ENCODE data around the gene SMC3.

SMC3 gene

DNA sequence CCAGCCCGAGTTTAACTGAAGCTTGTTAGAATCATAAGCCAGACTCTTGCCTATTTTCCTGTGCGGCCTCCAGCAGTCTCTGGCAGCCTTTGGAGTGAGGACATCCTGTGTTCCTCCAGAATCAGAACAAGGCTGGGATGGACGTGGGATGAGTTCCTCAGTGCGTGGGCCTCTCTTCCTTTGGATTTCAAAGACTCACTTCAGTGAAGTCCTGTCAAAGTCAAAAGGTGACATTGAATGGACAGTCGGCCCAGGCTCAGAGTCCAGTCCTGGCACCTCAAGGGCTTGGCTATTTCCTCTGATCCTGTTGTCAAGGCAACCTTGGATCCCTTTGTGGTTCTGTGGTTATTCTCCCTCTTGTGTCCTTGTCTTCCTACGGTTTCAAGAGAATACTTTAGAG, 21.4 kb upstream of the SMC3 start:
- no peak for DNase-seq

DNA sequence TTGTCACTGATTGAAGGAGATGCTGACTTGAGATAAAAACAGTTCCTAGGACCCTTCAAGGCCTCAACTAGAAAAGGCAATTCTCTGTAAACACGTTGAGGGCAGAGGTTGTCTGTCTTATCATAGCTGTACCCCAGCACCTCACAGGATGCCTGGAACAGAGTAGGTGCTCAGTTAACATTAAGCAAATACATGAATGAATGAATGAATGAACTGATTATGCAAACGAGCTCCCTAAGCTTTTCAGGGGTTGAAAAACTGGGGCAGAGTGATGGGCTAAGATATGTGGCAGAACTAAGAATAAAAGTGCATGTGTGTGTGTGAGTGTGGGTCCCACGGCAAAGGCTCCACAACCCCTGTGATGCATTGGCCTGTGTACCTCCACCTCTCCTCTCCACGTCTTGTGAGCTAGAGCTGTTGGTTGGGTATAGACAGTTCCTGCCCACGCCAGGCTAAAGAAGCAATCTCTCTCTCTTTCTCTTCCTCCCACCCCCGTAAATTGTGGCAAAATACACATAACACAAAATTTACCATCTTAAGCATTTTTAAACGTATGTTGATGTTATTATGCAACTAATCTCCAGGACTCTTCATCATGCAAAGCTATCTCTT, 20.9 kb upstream of the SMC3 start:
- DNase-seq, result no peak

DNA sequence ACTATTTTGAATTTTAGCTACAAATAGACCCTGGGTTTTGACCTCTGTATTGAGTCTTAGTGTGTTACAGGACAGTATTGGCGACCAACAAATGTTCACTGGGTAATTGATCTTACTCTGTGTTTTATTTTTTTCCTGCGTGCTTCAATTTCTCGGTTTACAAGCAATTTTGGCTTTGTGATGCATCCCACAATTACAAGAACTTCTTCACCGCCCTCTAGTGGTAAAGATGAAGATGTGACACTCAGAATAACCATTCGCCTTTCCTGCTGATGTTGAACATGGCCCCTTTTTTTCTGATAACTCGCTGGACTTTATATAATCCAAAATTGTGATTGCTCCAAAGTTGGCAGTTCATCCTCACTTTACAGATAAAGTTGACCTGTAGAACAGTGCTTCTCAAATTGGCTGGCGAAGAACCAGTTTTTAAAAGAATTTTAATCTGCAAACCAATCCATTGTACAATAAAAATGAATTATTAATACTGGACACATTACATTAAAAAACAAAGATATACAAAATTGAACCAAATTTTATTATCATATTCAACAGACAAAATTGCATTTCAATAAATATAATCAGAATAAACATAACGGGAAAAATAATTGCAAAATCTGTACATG, 20.2 kb upstream of the SMC3 start:
- DNase-seq, result no peak

DNA sequence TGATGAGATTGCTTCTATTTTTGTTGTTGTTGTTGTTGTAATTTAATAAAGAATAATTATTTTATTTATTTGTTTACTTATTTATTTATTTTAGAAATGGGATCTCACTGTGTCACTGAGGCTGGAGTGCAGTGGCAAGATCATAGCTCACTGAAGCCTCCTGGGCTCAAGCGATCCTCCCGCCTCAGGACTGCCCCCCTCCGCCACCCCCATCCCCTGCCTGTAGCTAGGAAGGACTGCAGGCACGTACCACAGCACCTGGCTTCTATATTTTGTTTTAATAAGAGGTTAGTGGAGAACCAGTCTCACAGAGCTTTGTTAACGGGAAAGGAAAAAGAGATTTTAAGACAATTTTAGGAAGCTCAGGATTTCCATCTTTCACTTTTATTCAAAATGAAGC, 19.5 kb upstream of the SMC3 start:
- no peak for DNase-seq

DNA sequence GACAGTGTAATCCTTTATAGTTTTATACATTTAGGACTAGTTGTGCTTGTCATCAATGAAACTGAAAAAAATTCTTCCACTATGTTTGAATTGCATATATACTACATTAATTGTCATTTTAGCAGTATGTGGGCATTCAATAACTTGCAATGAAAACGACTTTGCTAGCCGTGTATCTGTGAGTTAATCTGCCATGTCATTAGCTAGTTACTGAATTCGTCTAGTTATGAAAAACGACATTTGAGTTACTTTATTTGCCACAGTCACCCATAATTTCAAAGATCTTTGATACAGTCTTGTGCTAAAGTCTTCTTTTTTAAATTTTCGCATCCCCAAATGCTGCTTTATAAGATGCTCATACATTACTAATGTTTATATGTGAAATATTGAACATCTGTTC, 18.3 kb upstream of the SMC3 start:
- no peak for DNase-seq

DNA sequence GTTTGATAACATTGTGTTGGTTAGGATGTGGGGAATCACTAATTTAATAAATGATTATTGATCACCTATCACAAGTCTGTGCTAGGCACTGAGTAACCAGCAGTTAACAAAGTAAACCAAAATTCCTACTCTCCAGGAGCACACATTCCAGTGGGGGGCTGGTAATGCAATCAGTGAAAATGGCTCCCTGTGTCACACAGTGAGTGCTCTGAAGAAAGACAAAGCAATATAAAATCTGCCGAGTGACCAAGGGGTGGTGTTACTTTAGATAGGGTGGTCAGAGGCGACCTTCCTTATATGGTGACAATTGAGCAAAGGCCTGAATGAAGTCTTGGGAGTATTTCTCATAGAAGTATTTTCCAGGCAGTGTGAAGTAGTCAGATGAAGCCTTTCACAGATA, 13.6 kb upstream of the SMC3 start:
- DNase-seq, result no peak

DNA sequence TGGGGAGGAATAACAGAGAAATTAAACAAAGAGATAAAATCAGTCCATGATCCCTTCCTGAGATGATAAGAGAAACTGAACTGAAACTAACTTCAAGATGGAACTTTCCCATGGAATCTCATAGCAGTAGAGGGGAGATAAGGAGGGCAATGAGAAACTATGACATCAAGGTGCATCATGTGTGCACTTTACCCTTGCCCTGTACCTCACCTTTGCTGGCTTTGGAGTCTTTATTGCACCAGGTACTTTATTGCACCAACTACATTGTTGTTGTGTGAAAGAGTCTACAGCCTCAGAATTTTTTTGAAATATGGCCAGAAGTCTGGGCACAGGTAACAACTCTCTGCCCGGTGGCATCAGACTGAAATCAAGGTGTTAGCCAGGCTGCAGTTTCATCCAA, 11.2 kb upstream of the SMC3 start:
- DNase-seq, result no peak

DNA sequence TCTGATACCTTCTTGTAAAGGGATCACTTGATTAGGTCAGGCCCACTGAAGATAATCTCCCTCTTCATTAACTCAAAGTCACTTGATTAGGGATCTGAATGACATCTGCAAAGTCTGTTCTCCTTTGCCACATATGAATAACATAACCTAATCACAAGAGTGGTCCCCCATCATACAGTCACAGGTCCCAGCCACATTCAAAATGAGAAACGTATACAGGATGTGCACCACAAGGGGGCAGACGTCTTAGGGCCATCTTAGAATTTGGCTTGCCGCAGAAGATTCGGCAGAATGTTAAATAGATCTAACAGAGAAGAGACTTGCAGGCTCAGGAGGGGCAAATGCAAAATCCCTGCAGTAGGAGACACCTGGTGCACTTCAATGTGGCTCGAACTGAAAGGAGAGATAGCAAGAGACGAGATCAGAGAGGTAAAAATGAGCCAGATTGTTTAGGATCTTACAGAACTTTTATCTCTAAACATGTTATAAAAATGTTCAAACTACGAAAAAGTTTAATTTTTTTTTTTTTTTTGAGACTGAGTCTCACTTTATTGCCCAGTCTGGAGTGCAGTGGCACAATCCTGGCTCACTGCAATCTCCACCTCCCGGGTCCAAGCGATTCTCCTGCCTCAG, 10.4 kb upstream of the SMC3 start:
- DNase-seq, result peak; percentile 51

DNA sequence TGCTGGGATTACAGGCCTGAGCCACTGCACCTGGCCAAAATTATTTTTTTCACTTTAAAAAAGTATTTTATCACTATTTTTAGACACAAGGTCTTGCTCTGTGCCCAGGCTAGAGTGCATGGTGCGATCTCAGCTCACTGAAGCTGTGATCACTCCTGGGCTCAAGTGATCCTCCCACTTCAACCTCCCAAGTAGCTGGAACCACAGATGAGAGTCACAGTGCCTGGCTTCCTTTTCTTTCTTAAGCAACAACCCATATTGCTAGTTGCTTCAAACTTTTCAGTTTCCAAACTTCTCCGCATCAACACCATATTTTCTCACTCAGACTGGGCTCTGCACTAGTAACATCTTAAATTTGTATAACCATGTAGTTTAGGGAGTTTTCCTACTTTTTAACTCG, 9.5 kb upstream of the SMC3 start:
- no peak for DNase-seq

DNA sequence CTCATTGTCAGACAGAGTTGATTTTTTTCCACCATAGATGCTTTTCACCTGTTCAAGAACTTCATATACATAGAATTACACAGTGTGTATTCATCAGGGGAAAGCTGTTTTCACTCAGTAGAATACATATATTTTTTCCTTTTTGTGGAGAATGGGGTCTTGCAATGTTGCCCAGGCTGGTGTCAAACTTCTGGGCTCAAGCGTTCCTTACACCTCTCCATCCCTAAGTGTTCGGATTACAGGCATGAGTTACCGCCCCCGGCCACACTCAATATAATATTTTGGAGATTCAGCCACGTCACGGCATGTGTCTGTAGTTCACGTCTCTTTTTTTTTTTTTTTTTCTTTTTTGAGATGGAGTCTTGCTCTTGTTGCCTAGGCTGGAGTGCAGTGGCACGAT, 7.5 kb upstream of the SMC3 start:
- DNase-seq, result no peak

DNA sequence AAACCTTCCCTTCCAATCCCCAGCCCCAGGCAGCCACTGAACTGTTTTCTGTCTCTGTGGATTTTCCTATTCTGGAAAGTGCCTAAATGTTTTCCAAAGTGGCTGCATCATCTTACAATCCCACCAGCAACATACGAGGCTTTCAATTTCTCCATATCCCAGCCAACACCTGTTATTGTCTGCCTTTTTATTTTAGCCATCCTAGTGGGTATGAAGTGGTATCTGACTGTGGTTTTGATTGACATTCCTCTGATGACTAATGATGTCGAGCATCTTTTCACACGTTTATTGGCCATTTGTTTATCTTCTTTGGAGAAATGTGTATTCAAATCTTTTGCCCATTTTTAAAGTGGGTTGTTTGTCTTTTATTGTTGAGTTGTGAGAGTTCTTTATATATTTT, 6.2 kb upstream of the SMC3 start:
- DNase-seq, result no peak

DNA sequence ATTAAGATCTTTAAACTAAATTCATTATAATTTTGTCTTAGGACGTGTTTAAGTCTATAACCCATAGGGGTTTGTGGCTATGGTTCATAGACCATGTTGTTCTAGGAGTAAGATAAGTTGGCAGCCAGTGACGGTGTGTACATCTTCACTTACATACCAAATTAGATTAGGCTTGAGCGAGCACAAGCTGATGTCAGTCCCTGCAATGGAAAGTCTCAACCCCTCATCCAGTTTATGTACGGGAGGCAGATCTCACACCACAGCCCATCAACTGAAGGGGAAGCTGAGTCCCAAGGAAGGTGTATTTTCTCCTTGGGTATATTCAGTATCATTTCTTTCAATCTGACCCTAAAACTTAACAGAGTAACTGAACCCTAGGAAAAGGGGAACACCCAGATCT, 5.1 kb upstream of the SMC3 start:
- DNase-seq, result no peak

DNA sequence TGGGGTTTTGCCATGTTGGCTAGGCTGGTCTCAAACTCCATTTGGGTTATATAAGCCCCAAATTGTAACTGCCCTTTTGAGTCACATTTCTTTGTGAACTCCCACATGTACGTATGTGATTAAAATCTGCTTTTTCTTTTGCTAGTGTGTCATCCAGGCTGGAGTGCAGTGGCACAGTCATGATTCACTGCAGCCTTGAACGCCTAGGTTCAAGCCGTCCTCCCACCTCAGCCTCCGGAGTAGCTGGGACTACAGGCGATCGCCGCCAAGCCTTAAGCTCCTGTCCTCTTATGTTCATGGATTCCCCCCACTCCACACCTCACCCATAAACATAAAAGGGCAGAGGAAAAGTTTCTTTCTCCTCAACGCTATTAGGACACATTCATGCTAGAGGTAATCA, 4.4 kb upstream of the SMC3 start:
- DNase-seq, result no peak

DNA sequence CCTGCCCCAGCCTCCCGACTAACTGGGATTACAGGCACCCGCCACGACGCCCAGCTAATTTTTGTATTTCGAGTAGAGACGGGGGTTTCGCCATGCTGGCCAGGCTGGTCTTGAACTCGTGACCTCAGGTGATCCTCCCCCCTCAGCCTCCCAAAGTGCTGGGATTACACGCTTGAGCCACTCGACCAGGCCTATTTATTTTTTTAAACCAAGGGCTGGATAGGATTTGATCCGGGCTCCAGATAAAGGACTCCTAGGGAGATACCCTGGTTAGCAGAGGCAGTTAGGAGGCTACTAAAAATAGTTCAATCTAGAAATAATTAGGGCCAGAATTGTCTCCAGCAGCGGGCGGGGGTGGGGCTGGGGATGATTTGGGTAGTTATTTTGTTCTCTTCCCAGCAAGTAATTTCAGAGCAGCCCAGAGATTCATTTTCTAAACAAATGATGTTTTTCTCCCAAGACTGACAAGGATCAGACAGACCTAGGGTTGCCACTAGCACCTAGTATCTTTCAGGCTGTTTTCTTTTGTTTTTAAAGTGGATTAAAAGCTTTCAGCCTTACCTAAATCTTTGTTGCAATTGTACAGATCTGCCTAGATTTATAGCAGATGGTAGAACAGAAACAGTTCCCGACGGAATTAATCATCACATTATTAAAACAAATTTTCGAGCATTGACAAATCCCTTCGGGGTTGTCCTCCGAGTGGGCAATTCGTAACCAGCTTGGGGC, 859 bp upstream of the SMC3 start:
- DNase-seq, result no peak

DNA sequence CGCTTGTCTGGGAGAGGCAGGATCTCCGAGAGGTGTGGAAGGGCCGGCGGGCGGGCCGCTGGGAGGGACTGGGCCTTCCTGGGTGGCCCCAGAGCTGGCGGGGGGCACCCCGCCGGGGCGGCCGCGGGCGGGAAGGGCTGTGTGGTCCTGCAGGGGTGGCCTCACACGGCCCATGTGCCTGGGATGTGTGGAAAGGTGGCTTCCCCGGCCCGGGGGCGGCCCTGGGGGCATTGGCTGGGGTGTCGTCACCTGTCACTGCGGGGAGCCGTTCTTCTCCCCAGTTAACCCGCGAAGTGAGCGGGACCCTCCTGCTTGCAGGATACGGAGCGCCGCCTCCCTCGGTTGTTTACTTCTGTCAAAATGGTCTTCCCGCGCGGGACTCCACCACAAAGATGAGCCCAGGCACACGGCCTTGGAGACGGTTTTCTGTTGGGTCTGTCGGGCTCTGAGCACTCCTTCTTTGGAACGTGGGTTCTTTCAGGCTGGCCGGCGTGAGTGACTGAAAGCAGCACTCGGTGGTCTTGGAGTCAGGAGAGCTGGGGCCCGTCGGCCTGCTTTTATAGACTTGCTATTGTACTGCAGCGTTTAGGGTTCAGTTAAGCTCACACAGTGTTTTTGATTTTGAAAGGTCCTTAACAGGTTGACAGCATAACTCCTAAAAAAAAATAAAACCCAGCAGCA, 700 bp downstream of the SMC3 start:
- DNase-seq, result peak; percentile 42

DNA sequence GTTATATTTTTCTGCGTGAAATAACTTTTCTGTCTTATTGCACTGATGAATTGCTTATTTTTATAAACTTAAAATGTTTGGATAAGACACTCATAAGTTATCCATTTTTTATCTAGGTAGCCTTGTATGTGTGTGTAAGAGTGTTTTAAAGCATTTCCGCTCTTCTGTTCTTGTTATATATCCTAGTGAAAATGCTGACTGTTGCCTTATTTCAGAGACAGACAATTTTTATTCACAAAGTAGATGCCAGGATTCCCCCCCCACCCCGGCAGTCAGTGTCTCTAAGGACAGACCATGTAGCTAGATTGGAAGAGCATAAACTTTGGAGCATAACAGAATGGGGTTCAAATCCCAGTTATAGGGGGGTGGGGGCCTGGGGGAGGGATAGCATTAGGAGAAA, 1.6 kb downstream of the SMC3 start:
- no peak for DNase-seq

DNA sequence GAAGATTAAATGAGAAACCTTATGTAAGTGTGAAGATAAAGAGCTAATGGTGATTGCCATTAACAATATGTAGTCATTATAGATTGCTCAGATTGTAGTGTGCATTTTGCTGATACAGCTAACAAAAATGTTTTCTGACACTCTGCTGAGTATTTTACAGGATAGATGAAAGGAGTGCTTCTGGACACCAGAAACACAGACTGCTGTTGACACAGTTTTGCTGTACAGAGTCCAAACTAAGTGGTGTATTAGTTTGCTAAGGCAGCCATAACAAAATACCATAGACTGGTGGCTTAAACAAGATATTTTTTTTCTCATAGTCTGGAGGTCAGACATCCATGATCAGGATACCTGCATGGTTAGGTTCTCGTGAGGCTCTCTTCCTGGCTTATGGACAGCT, 2.2 kb downstream of the SMC3 start:
- no peak for DNase-seq

DNA sequence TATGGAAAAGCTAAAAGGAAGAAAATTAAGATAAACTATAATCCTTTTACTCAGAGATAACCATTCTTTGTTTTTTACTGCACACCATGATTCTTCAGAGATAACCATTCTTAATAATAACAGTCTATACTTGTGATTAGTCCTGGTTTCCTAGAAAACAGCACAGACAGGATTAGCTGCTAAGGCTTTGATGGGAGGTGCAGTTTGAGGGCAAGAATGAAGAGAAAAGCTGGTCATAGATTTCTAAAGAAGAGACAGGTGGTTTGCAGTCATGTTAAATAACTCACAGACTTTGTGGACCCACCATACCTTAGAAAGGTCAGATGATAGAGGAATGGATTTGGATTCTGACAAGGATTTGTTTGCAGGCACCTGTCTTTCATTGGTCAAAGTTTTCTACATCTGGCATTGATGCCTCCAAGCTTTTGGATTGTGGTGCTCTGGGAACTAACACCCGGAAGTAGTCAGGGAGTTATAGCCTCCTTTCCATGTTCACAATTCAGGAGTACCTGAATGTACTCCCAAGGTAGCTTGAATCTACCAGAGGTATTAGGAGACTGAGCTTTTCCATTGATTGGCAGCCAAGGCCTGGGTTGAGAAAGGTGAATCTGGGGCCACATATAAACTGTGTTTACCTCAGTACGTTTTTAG, 3.7 kb downstream of the SMC3 start:
- no peak for DNase-seq

DNA sequence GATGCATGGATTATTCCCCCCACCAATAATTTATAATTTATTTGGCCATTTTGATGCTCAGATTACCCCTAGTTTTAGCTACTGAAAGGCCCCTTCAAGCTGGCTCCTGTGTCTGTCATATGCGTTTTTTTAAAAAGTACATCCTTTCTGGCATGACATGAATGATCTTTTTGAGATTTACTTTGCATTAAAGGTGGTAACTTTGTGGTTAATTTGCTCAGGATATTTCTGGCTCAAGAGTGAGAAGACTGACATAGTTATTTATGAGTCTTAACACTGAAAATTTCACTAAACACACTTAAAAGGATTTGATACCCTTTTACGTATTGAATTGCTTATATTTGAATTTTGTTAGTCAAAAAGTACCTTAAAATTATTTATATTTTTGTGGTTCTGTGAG, 5.4 kb downstream of the SMC3 start:
- DNase-seq, result no peak

DNA sequence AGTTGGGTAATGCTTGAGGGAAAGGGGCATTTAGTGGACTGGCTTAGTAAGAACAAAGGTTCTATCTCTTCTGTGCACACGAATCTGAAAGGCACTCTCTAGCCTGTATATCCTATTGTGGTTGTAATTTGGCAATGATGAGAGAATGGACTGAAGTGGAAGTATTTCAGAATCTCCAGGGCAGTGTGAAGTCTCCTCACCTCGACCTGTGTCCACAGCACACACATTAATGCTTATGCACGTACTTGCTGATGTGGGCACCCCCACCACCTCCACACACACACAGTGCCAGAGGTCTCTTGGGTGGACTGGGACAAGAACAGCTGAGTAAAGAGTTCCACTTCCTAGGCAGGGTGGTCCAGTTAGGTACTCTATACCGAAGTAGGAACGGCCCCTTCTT, 6.9 kb downstream of the SMC3 start:
- DNase-seq, result no peak

DNA sequence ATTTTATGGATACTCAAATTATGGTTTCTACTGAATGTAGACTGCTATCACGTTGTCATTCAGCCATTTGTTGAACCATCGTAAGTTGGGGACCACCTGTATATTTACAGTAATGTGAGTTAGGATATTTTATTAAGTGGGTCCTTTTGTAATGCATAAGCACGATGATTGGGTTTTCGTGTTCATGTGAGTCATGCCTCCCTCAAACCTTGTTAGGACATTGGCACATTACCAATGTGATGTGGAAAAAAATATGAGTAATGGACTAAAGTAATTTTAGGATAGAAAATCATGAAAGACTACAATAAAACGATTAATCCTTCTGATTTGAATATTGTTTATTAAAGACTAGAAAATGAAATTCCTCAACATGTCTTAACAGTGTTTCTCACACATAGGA, 8.7 kb downstream of the SMC3 start:
- no peak for DNase-seq

DNA sequence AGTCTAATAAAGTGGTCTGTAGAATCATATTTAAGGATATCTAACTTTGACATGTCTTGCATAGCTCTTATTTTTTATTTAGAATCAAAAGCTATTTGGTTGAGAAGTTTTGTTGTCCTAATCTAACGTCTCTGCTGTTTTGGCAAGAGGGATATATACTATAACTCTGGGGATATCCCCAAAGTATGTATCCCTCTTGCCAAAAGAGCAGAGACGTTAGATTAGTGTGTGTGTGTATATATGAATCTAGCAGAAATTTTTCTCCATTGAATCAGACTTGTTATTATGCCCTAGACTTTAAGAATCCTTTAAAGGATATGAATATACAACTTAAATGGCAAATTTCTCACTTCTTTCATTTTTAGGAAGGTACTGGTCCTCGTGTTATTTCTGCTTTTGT, 9.6 kb downstream of the SMC3 start:
- DNase-seq, result no peak

DNA sequence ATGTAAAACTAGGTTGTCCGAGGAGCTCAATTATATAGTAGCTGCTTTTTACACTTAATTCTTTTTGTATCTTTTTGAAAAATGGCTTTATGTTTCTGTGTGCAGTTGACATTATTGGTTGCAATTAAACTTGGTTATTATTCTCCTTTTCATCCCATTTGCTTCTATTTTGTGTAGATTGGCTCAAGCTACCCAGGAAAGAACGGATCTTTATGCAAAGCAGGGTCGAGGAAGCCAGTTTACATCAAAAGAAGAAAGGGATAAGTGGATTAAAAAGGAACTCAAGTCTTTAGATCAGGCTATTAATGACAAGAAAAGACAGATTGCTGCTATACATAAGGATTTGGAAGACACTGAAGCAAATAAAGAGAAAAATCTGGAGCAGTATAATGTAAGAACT, 16.5 kb downstream of the SMC3 start:
- DNase-seq, result no peak
